ENCODE measurements around the gene ENTPD5.

Gene ENTPD5

GRCh38 chr14:74042296-74042695 is 23.2 kb upstream of the ENTPD5 start:
- Histone ChIP-seq H3K9ac (no peak overlapping the region), H4K20me1 (no peaks in the 10 kb centered on the region), H3K9me3 (replicated peaks in 1 of 11) (no peaks in the 10 kb centered on the region), H3K36me3 (no peaks in the 10 kb centered on the region), H3K27me3 (no peaks in the 10 kb centered on the region), H3K4me1 (no peaks in the 10 kb centered on the region), H3K4me2 (no peak overlapping the region), H3K4me3 (no peak overlapping the region), H3K27ac (no peak overlapping the region)
- no peak for TF ChIP-seq Cebpa-rat (IDR thresholded peaks at IDR 0.05)

GRCh38 chr14:74038020-74038859 is 19.2 kb upstream of the ENTPD5 start:
- no peak overlapping the region for H3K9ac ChIP-seq
- H3K27ac ChIP-seq = no peak overlapping the region
- no peaks in the 10 kb centered on the region for H4K20me1 ChIP-seq
- no peak overlapping the region for H3K4me2 ChIP-seq
- no peaks in the 10 kb centered on the region for H3K9me3 ChIP-seq (replicated peaks in 1 of 11)
- TF ChIP-seq Cebpa-rat (IDR thresholded peaks at IDR 0.05) = no peak
- H3K36me3 ChIP-seq = 0 out of 22 replicates have a peak, but pooled peaks cover 0 to 5% (median 0%) of the 10 kb centered on the region in 11 experiments
- H3K27me3 ChIP-seq = no peaks in the 10 kb centered on the region
- H3K4me1 ChIP-seq = peaks cover 0 to 10% (median 0%) of the 10 kb centered on the region in 10 experiments; a peak in 2 of 20 replicates
- H3K4me3 ChIP-seq = no peak overlapping the region

DNA sequence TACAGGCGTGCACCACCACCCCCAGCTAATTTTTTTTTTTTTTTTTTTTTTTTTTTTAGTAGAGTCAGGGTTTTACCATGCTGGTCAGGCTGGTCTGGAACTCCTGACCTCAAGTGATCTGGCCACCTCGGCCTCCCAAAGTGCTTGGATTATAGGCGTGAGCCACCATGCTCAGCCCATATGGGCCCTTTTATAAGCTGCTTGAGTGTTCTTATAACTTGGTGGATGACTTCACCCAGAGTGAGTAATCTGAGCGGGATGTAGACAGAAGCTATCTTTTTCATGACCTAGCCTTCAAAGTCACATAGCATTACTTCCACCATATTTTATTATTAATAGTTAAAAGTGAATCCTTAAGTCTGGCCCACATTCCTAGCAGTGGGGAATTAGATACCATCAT is 16.5 kb upstream of the ENTPD5 start:
- no peak for TF ChIP-seq Cebpa-rat (IDR thresholded peaks at IDR 0.05)
- Histone ChIP-seq H3K4me1 (peaks cover 0 to 25% (median 7%) of the 10 kb centered on the region in 10 experiments; a peak in 12 of 20 replicates), H3K27ac (no peak overlapping the region)

GRCh38 chr14:74034572-74034971 is 15.5 kb upstream of the ENTPD5 start:
- Histone ChIP-seq H4K20me1 (no peaks in the 10 kb centered on the region), H3K4me2 (no peak overlapping the region), H3K9me3 (replicated peaks in 1 of 11) (no peaks in the 10 kb centered on the region), H3K27ac (no peak overlapping the region), H3K4me1 (peaks cover 0 to 25% (median 7%) of the 10 kb centered on the region in 10 experiments; a peak in 12 of 20 replicates), H3K36me3 (0 out of 22 replicates have a peak, but pooled peaks cover 0 to 5% (median 0%) of the 10 kb centered on the region in 11 experiments), H3K4me3 (no peak overlapping the region), H3K27me3 (no peaks in the 10 kb centered on the region), H3K9ac (no peak overlapping the region)
- TF ChIP-seq Cebpa-rat (IDR thresholded peaks at IDR 0.05) = no peak

More for the DNA sequence above, 16.5 kb upstream of the ENTPD5 start:
- Histone ChIP-seq H3K4me2 (no peak overlapping the region), H3K27me3 (no peaks in the 10 kb centered on the region), H4K20me1 (no peaks in the 10 kb centered on the region), H3K4me3 (no peak overlapping the region), H3K9me3 (replicated peaks in 1 of 11) (no peaks in the 10 kb centered on the region), H3K9ac (no peak overlapping the region), H3K36me3 (0 out of 22 replicates have a peak, but pooled peaks cover 0 to 5% (median 0%) of the 10 kb centered on the region in 11 experiments)

DNA sequence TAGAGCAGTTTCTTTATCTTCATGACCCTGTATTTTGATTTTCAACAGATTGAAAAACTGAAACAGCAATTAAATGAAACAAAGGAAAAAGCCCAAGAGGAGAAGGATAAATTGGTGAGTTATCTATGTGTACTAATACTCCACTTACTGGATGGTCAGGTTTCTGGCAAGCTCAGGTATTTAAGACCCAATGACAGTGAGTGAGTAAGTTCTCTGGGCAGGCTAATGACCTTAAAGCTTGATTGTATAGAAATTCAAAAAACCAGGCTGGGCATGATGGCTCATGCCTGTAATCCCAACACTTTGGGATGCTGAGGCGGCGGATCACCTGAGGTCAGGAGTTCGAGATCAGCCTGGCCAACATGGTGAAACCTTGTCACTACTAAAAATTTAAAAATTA is 10.0 kb upstream of the ENTPD5 start:
- Histone ChIP-seq H3K27ac (no peak overlapping the region), H3K9ac (no peak overlapping the region), H3K4me2 (no peak overlapping the region), H3K27me3 (no peaks in the 10 kb centered on the region), H3K36me3 (no peaks in the 10 kb centered on the region), H3K4me3 (no peak overlapping the region), H4K20me1 (no peaks in the 10 kb centered on the region), H3K9me3 (replicated peaks in 1 of 11) (no peaks in the 10 kb centered on the region), H3K4me1 (peaks cover 0 to 25% (median 7%) of the 10 kb centered on the region in 10 experiments; a peak in 12 of 20 replicates)
- TF ChIP-seq Cebpa-rat (IDR thresholded peaks at IDR 0.05) = no peak

DNA sequence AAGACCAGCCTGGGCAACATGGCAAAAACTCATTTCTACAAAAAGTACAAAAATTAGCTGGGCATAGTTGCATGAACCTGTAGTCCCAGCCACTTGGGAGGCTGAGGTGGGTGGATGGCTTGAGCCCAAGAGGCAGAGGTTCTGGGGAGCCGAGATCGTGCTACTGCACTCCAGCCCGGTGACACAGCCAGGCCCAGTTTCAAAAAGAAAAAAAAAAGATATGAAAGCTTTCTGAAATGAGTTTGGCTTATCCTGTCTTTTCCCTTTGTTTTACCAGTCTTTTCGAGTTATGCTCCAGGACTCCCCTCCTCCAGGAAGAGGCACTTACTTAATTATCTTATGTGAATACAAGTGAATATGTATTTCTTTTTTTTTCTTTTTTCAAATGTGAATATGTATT is 3.3 kb upstream of the ENTPD5 start:
- H3K9me3 ChIP-seq (replicated peaks in 1 of 11) = no peaks in the 10 kb centered on the region
- no peak for TF ChIP-seq Cebpa-rat (IDR thresholded peaks at IDR 0.05)
- no peak overlapping the region for H3K27ac ChIP-seq
- H4K20me1 ChIP-seq = no peaks in the 10 kb centered on the region
- no peak overlapping the region for H3K4me2 ChIP-seq
- no peaks in the 10 kb centered on the region for H3K36me3 ChIP-seq
- H3K9ac ChIP-seq = no peak overlapping the region
- peaks cover 7 to 15% (median 14%) of the 10 kb centered on the region in 10 experiments for H3K4me1 ChIP-seq
- H3K4me3 ChIP-seq = no peak overlapping the region
- no peaks in the 10 kb centered on the region for H3K27me3 ChIP-seq

DNA sequence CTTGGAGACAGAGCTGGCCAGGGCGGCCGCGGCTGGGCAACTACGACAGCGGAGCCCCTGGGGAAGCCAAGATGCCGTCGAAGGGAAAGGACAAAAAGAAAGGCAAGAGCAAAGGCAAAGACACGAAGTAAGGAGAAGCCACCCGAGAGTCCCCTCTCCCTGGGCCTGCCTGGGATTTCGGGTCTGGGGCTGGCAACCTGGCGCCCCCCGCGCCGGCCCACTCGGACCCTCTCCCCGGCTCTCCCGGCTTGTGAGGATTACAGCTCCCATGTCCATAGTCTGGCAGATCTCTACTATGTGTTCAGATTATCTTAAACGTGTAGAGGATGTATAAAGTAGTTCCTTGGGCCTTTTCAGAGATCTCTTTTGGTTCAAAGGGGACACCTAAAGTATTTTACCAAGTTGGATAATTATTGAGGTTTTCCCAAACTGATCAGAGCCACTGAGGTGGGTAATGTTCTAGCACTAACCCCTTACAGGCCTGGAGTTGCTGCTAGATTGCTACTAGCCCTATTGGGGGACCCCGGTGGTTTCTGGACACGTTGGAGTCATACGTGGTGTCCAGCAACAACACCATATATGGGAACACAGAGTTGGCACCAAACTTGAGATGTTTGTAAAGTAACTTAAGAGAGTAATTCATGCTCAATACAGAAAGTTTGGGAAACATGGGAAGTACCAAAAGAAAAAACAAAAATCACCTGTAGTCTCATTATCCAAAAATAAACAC is 485 bp upstream of the ENTPD5 start:
- no peak for TF ChIP-seq Cebpa-rat (IDR thresholded peaks at IDR 0.05)
- peak overlapping the region in 10 of 11 experiments; percentile 75 to 90 (median 88); a peak in 20 of 22 replicates for H3K27ac ChIP-seq
- H4K20me1 ChIP-seq = no peaks in the 10 kb centered on the region

DNA sequence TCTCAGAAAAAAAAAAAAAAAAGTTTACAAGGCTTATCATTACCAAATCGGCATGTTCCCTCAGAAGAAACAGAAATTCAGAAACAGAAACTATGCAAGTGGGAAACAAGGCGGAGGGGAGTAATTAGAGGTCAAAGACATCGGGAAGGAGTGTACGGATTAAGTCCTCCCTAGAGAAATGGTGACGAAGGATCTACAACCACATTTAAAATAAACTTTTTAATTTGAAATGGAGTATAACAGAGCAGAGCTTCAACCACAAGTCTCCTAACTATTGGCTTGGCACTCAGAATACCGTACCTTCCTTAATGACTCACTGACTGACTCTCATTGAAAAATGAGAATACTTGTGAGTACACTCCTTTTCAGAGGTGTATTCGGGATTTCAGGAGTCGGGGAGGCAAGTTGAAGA is 908 bp downstream of the ENTPD5 start:
- peaks cover 0 to 11% (median 0%) of the 10 kb centered on the region in 11 experiments; a peak in 2 of 22 replicates for H3K36me3 ChIP-seq
- TF ChIP-seq Cebpa-rat (IDR thresholded peaks at IDR 0.05) = no peak

More for the DNA sequence above, 485 bp upstream of the ENTPD5 start:
- Histone ChIP-seq H3K4me2 (peak overlapping the region; percentile 78 to 96 (median 89)), H3K4me3 (peak overlapping the region; percentile 72 to 92 (median 86)), H3K4me1 (peaks cover 7 to 15% (median 14%) of the 10 kb centered on the region in 10 experiments), H3K9ac (peak overlapping the region; percentile 83 to 93 (median 89)), H3K9me3 (replicated peaks in 1 of 11) (no peaks in the 10 kb centered on the region), H3K36me3 (0 out of 22 replicates have a peak, but pooled peaks cover 0 to 2% (median 0%) of the 10 kb centered on the region in 11 experiments), H3K27me3 (no peaks in the 10 kb centered on the region)

GRCh38 chr14:74015963-74016362 is 3.1 kb downstream of the ENTPD5 start:
- Histone ChIP-seq H3K36me3 (peaks cover 0 to 21% (median 0%) of the 10 kb centered on the region in 11 experiments; a peak in 5 of 22 replicates), H4K20me1 (no peaks in the 10 kb centered on the region), H3K27ac (no peak overlapping the region), H3K4me2 (no peak overlapping the region), H3K9me3 (replicated peaks in 1 of 11) (no peaks in the 10 kb centered on the region), H3K9ac (no peak overlapping the region), H3K27me3 (no peaks in the 10 kb centered on the region), H3K4me3 (no peak overlapping the region), H3K4me1 (peaks cover 7 to 15% (median 14%) of the 10 kb centered on the region in 10 experiments)
- TF ChIP-seq Cebpa-rat (IDR thresholded peaks at IDR 0.05) = no peak

More for the DNA sequence above, 908 bp downstream of the ENTPD5 start:
- H3K4me2 ChIP-seq = peak overlapping the region; percentile 78 to 96 (median 89)
- H4K20me1 ChIP-seq = no peaks in the 10 kb centered on the region
- H3K27me3 ChIP-seq = no peaks in the 10 kb centered on the region
- peak overlapping the region; percentile 83 to 93 (median 89) for H3K9ac ChIP-seq
- H3K4me1 ChIP-seq = peaks cover 7 to 15% (median 14%) of the 10 kb centered on the region in 10 experiments
- H3K9me3 ChIP-seq (replicated peaks in 1 of 11) = no peaks in the 10 kb centered on the region
- peak overlapping the region; percentile 67 to 90 (median 88) for H3K27ac ChIP-seq
- peak overlapping the region; percentile 72 to 92 (median 86) for H3K4me3 ChIP-seq

Data from BLaER1 treated with 17β-estradiol and CSF1 and Interleukin-3, amounts not matched to agents 10 nM and 100 nM (cell line).